Renal cortical epithelial cell (primary cell): ENCODE data around the gene SF3B1. TPM values are rescaled to one million over a fixed set of nuclear protein-coding genes. Genes with fewer than 3 reads are reported as not detected.
"Not testable (repeated sequence)": the region's sequence is repeated elsewhere in the genome, so short reads cannot be mapped to it uniquely, and the experiment has no call there.

Source experiments
- DNase-seq: peaks from one replicate; pipeline ENCODE4 v3.0.0-alpha.2; 2011; ENCODE audit warnings: low read depth
- total RNA-seq: library from RNA; depleted of rRNA; stranded (reverse); fragments of >200 nt; gene quantifications from 2 replicates; pipeline ENCODE4 v1.2.3, GENCODE V29; 2014

The SF3B1 gene, protein sequence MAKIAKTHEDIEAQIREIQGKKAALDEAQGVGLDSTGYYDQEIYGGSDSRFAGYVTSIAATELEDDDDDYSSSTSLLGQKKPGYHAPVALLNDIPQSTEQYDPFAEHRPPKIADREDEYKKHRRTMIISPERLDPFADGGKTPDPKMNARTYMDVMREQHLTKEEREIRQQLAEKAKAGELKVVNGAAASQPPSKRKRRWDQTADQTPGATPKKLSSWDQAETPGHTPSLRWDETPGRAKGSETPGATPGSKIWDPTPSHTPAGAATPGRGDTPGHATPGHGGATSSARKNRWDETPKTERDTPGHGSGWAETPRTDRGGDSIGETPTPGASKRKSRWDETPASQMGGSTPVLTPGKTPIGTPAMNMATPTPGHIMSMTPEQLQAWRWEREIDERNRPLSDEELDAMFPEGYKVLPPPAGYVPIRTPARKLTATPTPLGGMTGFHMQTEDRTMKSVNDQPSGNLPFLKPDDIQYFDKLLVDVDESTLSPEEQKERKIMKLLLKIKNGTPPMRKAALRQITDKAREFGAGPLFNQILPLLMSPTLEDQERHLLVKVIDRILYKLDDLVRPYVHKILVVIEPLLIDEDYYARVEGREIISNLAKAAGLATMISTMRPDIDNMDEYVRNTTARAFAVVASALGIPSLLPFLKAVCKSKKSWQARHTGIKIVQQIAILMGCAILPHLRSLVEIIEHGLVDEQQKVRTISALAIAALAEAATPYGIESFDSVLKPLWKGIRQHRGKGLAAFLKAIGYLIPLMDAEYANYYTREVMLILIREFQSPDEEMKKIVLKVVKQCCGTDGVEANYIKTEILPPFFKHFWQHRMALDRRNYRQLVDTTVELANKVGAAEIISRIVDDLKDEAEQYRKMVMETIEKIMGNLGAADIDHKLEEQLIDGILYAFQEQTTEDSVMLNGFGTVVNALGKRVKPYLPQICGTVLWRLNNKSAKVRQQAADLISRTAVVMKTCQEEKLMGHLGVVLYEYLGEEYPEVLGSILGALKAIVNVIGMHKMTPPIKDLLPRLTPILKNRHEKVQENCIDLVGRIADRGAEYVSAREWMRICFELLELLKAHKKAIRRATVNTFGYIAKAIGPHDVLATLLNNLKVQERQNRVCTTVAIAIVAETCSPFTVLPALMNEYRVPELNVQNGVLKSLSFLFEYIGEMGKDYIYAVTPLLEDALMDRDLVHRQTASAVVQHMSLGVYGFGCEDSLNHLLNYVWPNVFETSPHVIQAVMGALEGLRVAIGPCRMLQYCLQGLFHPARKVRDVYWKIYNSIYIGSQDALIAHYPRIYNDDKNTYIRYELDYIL
- total RNA-seq, result 167 and 258 TPM in 2 replicates

DNA sequence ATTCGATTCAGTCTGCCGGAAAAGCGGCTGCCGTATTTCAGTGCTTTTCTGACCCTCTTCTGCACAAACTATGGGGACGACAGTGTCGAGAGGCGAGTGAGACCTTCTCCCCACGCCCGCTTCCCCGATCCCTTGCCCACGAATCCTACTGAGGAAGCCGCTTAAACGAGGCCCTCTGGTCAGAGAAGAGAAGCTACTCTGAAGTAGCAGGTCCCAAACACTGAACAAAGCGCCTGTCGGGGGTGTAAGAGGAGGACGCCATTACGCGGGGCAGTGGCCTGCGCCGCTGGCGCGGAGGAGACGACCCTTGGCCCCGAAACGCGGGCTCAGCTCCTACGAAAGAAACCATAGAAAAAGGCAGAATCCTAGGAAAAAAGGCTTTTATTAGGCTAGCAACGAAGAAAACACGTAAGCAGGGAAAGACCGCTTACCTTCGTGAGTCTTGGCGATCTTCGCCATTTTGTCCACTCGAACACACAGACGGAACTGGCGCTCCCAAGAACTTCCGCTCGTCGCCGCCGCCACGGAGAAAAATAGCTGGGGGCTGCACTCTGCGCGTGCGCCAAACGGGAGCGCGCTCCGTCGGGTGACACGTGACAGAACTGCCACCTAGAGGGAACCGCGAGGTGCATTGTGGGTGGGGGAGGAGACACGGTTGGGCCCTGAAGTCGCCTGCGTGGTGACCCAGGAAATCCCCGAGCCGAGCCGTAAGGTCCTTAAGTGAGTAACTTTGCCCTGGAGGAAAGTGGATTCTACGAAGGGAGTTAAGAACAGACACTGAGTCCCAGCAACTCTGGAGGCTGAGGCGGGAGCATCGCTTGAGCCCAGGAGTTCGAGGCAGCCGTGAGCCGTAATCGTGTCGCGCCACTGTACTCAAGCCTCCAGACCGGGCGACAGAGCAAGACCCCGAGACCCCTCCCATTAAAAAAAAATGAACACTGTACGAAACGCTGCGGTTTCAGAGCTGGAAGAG is at the start of gene SF3B1:
Gene SF3B1, minus strand, starts transcription at position 488 of the 973 bp plus-strand sequence. Its CDS starts 29 bp downstream, at position 459.
- peak; percentile 97 for DNase-seq

DNA sequence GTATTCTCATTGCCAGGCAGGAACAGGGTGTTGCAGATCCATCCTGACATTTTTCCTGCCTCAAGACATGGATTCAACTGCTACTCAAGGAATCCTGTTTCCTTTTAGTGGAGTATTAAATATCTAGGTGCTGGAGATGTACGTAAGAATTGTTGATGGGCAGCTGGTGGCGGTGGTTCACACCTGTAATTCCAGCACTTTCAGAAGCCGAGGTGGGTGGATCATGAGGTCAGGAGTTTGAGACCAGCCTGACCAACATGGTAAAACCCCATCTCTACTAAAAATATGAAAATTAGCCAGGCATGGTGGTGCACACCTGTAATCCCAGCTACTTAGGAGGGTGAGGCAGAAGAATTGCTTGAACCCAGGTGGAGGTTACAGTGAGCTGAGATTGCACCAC is 49.4 kb upstream of the SF3B1 start:
- DNase-seq, result not testable (repeated sequence)

DNA sequence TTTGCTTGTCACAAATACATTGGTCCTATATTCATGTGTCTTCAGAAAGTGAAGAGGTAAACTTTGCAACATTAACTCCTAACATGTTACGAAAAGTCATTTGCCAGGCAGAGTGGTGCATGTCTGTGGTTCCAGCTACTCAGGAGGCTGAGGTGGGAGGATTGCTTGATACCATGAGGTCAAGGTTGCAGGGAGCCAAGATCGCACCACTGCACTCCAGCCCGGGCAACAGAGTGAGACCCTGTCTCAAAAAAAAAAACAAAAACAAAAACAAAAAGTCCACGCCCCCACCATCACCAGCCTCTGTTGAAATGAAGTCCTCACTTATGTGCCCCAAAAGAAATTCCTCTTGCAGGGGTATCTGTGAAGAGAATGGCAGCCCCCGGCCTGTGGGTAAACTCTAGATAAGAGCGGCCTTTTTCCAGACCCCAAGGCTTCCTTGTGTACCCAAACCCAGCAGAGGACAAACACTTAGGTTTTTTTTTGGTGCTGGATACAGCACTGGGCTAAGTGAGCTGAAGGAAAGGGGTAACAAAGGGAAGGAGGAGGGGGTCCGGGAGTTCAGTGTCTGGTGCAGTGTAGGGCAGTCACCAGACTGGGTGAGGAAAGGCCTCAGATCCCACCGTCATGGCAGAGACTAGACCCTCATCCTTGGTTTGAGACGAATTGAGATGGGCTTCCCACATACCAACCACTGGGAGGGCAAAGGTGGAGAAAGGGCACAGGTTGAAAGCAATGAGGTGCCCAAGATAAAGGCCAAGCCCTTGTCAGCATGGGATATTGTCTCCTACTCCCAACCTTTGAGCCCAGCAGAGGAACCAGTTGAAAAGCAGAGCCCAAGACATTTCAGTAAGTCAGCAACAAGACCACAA is 45.6 kb upstream of the SF3B1 start:
- no peak for DNase-seq

DNA sequence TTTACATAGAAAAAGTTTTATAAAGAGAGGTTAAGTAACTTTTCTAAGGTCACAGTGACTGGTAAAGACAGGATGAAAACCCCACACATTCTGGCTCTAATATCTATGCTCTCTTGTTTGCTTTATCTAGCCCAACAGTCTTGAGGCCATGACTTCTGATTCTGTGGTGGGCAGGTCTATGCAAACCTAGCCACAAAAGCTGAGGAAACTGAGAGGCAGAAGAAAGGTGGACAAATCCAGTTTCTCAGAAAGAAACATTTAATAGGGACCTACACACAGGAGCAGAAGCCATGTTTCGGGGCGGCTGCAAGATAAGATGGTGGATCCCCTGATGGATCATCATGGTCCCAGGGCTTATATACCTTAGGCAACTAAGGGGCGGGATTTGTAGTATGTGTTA is 43.0 kb upstream of the SF3B1 start:
- no peak for DNase-seq

DNA sequence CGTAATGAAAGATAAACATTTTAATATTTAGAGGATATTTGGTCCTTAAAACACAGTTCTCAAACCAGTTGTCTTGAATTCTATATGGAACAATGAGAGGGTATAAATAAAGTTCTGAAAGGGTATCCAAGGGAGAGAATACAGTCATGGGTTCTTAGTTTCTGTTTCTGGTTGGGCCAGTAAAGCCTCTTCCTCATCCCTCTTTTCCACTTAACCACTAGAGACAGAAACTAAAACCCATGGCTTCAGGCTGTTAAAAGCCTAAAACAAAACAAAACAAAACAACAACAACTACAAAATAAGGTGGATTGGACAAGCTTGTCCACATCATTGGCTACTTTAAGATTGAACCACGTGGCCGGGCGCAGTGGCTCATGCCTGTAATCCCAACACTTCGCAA is 37.3 kb upstream of the SF3B1 start:
- DNase-seq, result no peak

DNA sequence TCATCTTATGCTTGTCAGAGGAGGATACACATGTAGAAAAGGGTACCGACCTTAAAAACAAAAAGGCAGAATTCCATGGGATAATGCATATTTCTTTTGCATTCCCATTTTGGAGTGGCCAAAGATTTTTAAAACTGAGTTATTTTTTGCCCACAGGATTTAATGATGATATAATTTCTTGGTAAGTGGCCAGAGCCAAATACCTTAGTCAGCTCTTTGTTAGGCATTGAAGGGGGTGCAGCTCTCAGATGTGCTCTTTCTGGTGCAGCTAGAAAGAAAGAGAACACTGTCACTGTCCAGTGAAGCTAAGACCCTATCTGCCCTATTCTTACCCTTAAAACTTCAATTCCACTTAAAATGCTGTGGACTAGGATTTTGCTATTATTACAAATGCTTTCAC is 29.3 kb upstream of the SF3B1 start:
- no peak for DNase-seq

DNA sequence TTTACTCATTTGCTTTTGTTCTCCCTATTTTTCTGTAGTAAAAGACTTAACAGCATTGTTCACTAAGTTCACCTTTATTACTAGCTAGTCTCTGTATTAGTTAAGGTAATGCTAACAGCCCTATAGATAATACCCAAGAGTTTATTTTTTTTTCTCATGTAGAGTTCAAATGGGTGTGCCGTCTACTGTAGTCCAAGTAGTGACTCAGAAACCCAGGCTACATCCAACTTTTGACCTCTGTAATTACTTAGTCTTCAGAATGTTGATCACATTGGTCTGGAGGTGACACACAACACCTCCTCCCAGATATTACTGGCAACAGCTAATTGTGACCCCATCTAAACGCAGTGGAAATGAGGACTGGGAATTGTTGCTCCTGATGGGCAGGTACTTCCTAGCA is 26.2 kb upstream of the SF3B1 start:
- peak; percentile 54 for DNase-seq

DNA sequence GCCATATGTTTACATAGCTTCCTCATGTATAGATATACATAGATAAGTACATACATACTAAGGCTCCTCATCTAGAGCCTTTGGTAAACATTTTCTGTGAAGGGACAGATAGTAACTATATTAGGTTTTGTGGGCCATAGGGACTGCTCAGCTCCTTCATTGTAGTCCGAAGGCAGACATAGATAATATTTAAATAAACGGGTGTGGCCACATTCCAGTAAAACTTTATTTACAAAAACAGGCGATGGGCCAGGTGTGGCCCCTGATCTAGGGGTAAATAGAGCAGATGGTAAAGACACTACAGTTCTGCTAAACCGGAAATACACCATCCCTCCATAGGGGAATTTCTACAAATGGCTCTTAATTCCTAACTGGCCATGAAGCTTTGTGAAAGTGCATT is 25.8 kb upstream of the SF3B1 start:
- no peak for DNase-seq

DNA sequence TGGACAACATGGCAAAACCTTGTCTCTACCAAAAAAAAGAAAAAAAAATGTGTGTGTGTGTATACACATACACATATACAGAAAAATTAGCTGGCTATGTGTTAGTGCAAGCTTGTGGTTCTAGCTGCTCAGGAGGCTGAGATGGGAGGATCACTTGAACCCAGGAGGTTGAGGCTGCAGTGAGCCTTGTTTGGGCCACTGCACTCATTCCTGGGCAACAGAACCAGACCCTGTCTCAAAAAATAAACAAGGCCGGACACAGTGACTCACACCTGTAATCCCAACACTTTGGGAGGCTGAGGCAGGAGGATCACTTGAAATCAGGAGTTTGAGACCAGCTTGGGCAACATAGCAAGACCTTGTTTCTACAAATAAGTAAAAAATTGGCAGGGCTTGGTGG is 20.6 kb upstream of the SF3B1 start:
- no peak for DNase-seq

DNA sequence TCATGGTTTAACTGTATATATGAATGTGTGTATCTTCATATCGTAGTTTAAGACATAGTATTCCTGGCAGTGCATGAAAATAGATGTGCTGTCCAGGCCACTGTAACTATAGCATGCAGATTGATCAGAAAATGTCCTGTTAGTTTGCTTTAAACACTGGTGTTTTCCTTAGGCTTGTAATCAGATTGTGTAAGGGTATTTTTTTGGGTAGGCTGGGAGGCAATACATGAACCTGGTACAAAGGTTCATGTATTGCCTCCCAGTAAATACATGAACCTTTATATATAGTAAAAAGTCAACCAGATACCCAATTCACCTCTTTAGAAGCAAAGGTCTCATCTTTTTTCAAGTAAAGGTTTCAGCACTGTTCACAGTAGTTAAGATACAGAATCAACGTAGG is 20.1 kb upstream of the SF3B1 start:
- no peak for DNase-seq

DNA sequence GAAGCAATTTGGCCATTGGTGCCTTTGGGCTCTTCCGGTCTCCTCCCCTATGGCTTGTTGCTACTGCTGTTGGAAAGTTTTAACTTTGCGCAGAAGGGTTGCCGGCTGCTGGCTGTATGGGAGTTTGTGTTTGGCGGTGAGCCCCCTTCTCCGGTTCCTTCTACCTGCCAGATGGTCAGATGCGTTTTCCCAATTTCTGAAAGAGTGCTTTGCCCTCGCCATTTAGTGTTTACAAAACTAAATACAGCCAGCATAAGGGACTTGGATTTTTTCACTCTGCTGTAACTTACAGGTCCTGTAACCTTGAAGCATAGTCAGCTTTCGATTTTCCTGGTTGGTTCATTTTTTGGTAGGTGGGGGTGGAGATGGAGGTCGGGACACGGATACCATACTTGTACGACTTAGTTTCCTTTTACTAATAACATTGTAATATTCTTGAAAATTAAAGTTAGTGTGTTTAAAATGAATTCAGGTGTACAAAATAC is 19.1 kb upstream of the SF3B1 start:
- DNase-seq, result peak; percentile 91

DNA sequence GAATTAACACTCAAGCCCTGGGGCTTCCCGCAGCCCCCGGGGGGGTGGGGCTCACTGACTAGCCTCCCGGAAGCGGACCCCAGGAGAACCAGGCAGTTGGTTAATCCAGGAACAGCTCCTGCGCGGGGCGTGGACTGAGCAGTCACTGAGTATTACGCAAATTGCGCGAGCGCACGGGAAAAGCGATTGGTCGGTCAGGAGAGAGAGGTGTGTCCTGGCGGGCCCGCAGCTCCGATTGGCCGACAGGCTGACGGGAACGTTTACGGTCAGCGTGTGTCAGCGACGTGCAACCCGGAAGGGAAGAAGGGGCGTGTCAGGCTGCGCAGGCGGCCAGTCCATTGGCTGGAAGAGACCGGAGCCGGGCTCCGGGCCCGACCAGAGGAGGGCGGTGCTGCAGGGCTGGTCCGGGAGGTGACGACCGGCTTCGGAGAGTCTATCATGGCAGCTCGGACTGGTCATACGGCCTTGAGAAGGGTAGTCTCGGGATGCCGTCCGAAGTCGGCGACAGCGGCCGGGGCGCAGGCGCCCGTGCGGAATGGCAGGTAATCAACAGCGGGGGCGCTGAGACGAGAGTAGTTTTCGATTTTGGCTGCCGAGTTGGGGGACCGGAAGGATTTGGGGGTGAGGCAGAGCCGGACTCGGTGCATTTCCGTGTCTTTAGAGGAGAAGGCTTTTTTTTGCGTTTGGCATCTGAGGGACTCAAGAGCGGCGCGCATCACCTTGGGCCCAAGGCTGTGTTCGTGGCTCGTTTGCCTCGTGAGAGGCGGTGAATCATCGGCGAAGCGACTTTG is 18.5 kb upstream of the SF3B1 start, which contains the start of gene COQ10B:
Gene COQ10B, plus strand, starts transcription at position 430 of the 791 bp plus-strand sequence. Its CDS starts 9 bp downstream, at position 439.
- DNase-seq, result peak; percentile 99

DNA sequence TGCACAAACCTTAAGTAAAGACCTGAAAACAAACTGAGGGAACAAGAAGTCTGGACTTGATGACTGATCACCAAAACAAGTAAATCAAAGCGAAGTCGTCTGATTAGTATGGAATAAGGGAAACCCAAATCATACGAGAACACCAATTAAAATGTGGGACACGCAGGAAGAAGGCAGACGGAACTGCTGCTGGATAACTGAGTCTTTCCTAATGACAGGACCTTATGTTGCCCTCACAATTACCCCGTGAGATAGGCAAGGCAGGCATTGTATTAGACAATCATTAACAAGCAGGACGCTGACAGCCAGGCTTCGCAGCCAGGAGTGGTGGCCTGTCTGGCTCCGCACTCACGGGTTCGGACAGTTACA is 17.9 kb upstream of the SF3B1 start:
- no peak for DNase-seq

DNA sequence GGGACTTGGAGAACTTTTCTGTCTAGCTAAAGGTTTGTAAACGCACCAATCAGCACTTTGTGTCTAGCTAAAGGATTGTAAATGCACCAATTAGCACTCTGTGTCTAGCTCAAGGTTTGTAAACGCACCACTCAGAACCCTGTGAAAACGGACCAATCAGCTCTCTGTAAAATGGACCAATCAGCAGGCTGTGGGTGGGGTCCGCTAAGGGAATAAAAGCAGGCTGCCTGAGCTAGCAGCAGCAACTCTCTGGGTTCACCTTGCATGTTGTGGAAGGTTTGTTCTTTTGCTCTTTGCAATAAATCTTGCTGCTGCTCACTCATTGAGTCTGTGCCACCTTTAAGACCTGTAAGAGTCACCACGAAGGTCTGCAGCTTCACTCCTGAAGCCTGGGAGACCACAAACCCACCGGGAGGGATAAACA is 16.1 kb upstream of the SF3B1 start:
- not testable (repeated sequence) for DNase-seq

DNA sequence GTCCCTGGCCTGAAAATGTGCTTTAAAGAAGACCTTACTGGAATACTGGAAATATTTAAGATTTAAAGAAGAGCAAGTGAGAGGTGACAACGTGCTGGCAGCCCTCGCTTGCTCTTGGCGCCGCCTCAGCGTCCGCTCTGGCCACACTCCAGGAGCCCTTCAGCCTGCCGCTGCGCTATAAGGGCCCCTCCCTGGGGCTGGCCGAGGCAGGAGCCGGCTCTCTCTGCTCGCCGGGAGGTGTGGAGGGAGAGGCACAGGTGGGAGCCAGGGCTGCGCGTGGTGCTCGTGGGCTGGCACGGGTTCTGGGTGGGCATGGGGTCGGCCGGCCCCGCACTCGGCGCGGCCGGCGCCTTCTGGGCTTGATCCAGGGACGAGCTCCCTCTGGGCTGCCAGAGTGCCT is 15.6 kb upstream of the SF3B1 start:
- no peak for DNase-seq

DNA sequence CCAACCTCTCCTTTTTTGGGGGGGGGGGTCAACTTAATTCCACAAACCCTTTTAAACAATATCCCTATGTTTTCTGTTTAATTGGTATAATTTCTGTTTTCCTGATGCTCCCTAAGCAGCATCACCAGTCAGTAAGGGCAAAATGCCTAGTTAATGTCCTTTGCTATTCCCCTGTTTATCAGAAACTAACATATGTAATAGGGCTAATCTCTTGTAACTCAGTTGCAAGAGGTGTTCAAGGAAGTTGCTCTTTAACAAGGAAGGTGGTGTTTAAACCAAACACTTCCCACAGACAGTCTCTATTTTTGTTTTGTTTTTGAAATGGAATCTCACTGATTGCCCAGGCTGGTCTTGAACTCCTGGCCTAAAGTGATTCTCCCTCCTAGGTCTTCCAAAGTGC is 12.0 kb upstream of the SF3B1 start:
- DNase-seq, result no peak

DNA sequence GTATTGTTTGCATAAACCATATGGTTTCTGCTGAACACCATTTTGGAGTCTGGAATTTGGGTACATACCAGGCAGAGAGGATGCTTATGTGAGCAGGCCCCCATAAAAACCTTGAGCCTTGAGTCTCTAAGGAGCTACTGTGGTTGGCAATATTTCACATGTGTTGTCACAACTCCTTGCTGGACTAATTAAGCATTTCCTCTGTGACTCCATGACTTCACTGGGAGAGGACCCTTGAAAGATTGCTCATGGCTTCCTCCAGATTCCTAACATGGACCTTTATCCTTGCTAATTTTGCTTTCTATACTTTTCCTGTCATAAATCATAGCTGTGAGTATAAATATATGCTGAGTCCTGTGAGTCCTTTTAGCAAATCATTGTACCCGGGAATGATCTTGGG is 10.9 kb upstream of the SF3B1 start:
- DNase-seq, result no peak

DNA sequence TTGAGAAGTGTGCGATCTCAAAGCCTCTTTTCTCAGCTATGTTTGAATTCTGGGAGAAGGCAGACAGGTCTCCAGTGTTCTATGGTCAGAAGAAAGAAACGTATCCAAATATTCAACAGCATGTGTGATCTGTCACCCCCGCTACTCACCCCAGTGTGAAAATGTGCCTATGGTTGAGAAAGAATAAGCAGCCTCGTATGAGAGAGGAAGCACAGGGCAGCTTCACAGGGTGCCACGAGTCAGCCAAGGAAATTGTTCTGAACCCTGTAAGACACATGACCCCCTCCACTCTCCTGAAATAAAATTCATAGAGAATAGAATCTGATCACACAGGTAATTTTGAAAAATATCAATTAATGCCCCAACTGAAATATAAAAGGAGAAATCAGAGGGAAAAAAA is 8.0 kb upstream of the SF3B1 start:
- DNase-seq, result no peak

DNA sequence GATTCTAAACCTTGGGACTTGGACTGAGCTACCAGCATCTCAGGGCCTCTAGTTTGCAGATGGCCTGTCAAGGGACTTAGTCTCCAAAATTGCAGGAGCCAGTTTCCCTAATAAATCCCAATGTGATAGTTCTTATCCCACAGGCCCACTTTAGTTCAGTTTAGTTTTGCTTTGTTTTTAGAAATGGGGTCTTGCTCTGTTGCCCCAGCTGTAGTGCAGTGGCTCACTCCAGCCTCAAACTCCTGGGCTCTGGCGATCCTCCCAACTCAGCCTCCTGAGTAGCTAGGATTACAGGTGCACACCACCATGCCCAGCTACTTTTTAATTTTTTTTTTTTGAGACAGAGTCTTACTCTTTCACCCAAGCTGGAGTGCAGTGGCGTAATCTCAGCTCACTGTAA is 2.6 kb upstream of the SF3B1 start:
- DNase-seq, result no peak
